SK-N-SH treated with all-trans-retinoic acid at 6 μM for 48 hours (cell line): ENCODE data around the gene PCNA.

Experiments used
- ARNTL ChIP-seq: fragments of 450-650 bp; formaldehyde crosslinking; IDR thresholded peaks from 2 replicates; pipeline ENCODE4 v1.5.0; 2020; ENCODE audit warnings: low read depth, mild to moderate bottlenecking, moderate library complexity, borderline replicate concordance
- CSDC2 ChIP-seq: fragments of 250-450 bp; sonication (Bioruptor Pico); IDR thresholded peaks from 2 replicates; pipeline ENCODE4 v1.5.0; 2020; ENCODE audit warnings: mild to moderate bottlenecking, moderate library complexity
- CSRNP3 ChIP-seq: fragments of 250-450 bp; sonication (Bioruptor Pico); IDR thresholded peaks from 2 replicates; pipeline ENCODE4 v1.5.1; 2021; ENCODE audit warnings: mild to moderate bottlenecking, moderate library complexity
- TCF4 ChIP-seq: fragments of 250-450 bp; sonication (Bioruptor Pico); IDR thresholded peaks from 2 replicates; pipeline ENCODE4 v1.8.0; 2021; ENCODE audit warnings: mild to moderate bottlenecking, moderate library complexity, borderline replicate concordance
- TOX ChIP-seq: fragments of 250-450 bp; sonication (Bioruptor Pico); IDR thresholded peaks from 2 replicates; pipeline ENCODE4 v1.8.0; 2021; ENCODE audit warnings: mild to moderate bottlenecking, moderate library complexity, borderline replicate concordance
- ZFP30 ChIP-seq: fragments of 450-650 bp; formaldehyde crosslinking; IDR thresholded peaks from 2 replicates; pipeline ENCODE4 v1.5.0; 2022; ENCODE audit warnings: mild to moderate bottlenecking, moderate library complexity
- ZNF565 ChIP-seq: fragments of 450-650 bp; formaldehyde crosslinking; conservative IDR thresholded peaks from 2 replicates; pipeline ENCODE4 v1.5.0; 2020; ENCODE audit warnings: low read depth, mild to moderate bottlenecking, moderate library complexity
- ZNF8 ChIP-seq: fragments of 450-650 bp; formaldehyde crosslinking; IDR thresholded peaks from 2 replicates; pipeline ENCODE4 v1.5.0; 2020; ENCODE audit warnings: mild to moderate bottlenecking, moderate library complexity

- TF ChIP-seq TOX (CRISPR knock-in tag) (no peak), TCF4 (no peak), ZFP30 (CRISPR knock-in tag) (no peak), CSRNP3 (CRISPR knock-in tag) (no peak), ZNF8 (CRISPR knock-in tag) (no peak), ZNF565 (CRISPR knock-in tag) (no peak), ARNTL (CRISPR knock-in tag) (no peak), CSDC2 (CRISPR knock-in tag) (no peak)
These were observed 1.3 kb downstream of the PCNA start for GRCh38 chr20:5118220-5119142.
